ENCODE results near the gene ARHGDIA. TPM values are rescaled to one million over a fixed set of nuclear protein-coding genes. Genes with fewer than 3 reads are reported as not detected.

The ARHGDIA gene
- total RNA-seq, 1 experiment from 2014 or later = 247 TPM

GRCh38 chr17:81837641-81838040 is 33.5 kb downstream of the ARHGDIA start:
- no peaks in the 10 kb centered on the region for H3K9me3 Mint-ChIP-seq
- no peak for DNase-seq (ENCODE audit: low spot score)
- CTCF ChIA-PET = interaction anchor here (1.1 to 1.4 kb wide), 2 partner anchors 16 to 32 kb away, joined by 3 read pairs; no protein-coding TSS in a partner anchor
- POLR2A ChIA-PET = interaction anchor here (0.7 kb wide), 1 partner anchor 404 kb away, joined by 3 read pairs; no protein-coding TSS in a partner anchor
- no peak for TF ChIP-seq NR1H2 (CRISPR knock-in tag; IDR thresholded peaks at IDR 0.05)
- 0 out of 2 replicates have a peak, but pooled peaks have one; percentile 17 for TF ChIP-seq GABPB1 (CRISPR knock-in tag; IDR thresholded peaks at IDR 0.05)
- no peak overlapping the region for H3K4me3 Mint-ChIP-seq
- no peak for ATAC-seq
- no peaks in the 10 kb centered on the region for H3K4me1 Mint-ChIP-seq
- H3K27ac Mint-ChIP-seq = peak overlapping the region; percentile 82
- H3K36me3 Mint-ChIP-seq = no peaks in the 10 kb centered on the region
- H3K27me3 Mint-ChIP-seq (ENCODE audit: low read depth) = no peaks in the 10 kb centered on the region

- ChIA-PET POLR2A (no interaction called here), CTCF (interaction anchor here (0.6 kb wide), 1 partner anchor 38 kb away, joined by 4 read pairs; no protein-coding TSS in a partner anchor)
- no peaks in the 10 kb centered on the region for H3K9me3 Mint-ChIP-seq
Observed at GRCh38 chr17:81834831-81835267, 36.3 kb downstream of the ARHGDIA start, which contains the start of gene PPP1R27. Gene PPP1R27, minus strand, starts transcription at chr17:81835050. Its CDS starts 97 bp downstream, at chr17:81834953.

GRCh38 chr17:81833921-81834830 is 37.0 kb downstream of the ARHGDIA start:
- Mint-ChIP-seq H3K36me3 (no peaks in the 10 kb centered on the region), H3K9me3 (no peaks in the 10 kb centered on the region), H3K4me1 (peaks cover 8% of the 10 kb centered on the region), H3K27me3 (ENCODE audit: low read depth) (no peaks in the 10 kb centered on the region), H3K4me3 (peak overlapping the region; percentile 85), H3K27ac (peak overlapping the region; percentile 76)
- ChIA-PET CTCF (interaction anchor here (0.6 to 2.9 kb wide), 5 partner anchors 13 to 319 kb away, joined by 3 to 8 read pairs (median 5); no protein-coding TSS in a partner anchor), POLR2A (interaction anchor here (0.5 to 1.2 kb wide), 2 partner anchors 10 to 327 kb away, joined by 3 read pairs; no protein-coding TSS in a partner anchor)
- TF ChIP-seq RORB (CRISPR knock-in tag; IDR thresholded peaks at IDR 0.05) (no peak), GABPB1 (CRISPR knock-in tag; IDR thresholded peaks at IDR 0.05) (0 out of 2 replicates have a peak, but pooled peaks have one; percentile 40), E2F1 (CRISPR knock-in tag; IDR thresholded peaks at IDR 0.05) (no peak), ERG (CRISPR knock-in tag; IDR thresholded peaks at IDR 0.05) (no peak), ZNF512 (CRISPR knock-in tag; IDR thresholded peaks at IDR 0.05; ENCODE audit: borderline replicate concordance) (no peak)
- no peak for ATAC-seq
- no peak for DNase-seq (ENCODE audit: low spot score)

More at GRCh38 chr17:81834831-81835267, 36.3 kb downstream of the ARHGDIA start, which contains the start of gene PPP1R27:
- Mint-ChIP-seq H3K36me3 (no peaks in the 10 kb centered on the region), H3K27ac (peak within 1 kb of the TSS; percentile 82), H3K4me1 (peaks cover 8% of the 10 kb centered on the region), H3K27me3 (ENCODE audit: low read depth) (no peaks in the 10 kb centered on the region), H3K4me3 (peak within 1 kb of the TSS; percentile 85)
- TF ChIP-seq TEAD4 (CRISPR knock-in tag; IDR thresholded peaks at IDR 0.05) (no peak), ZNF138 (CRISPR knock-in tag; conservative IDR thresholded peaks at IDR 0.05) (no peak), ZNF512 (CRISPR knock-in tag; IDR thresholded peaks at IDR 0.05; ENCODE audit: borderline replicate concordance) (no peak), ZMAT4 (CRISPR knock-in tag; IDR thresholded peaks at IDR 0.05) (no peak), NFATC4 (CRISPR knock-in tag; IDR thresholded peaks at IDR 0.05) (no peak), PRRX2 (CRISPR knock-in tag; IDR thresholded peaks at IDR 0.05) (no peak), ZNF423 (CRISPR knock-in tag; IDR thresholded peaks at IDR 0.05) (no peak), ATF1 (CRISPR knock-in tag; IDR thresholded peaks at IDR 0.05) (no peak)
- TF ChIP-seq, protein P1, sequence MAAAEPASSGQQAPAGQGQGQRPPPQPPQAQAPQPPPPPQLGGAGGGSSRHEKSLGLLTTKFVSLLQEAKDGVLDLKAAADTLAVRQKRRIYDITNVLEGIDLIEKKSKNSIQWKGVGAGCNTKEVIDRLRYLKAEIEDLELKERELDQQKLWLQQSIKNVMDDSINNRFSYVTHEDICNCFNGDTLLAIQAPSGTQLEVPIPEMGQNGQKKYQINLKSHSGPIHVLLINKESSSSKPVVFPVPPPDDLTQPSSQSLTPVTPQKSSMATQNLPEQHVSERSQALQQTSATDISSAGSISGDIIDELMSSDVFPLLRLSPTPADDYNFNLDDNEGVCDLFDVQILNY (CRISPR knock-in tag; IDR thresholded peaks at IDR 0.05) = no peak
- ATAC-seq = no peak
- DNase-seq (ENCODE audit: low spot score) = no peak
